ENCODE results near the gene BOK.
A peak's percentile ranks its signal among the peaks of the same experiment; 100 is the strongest.

BOK gene

DNA sequence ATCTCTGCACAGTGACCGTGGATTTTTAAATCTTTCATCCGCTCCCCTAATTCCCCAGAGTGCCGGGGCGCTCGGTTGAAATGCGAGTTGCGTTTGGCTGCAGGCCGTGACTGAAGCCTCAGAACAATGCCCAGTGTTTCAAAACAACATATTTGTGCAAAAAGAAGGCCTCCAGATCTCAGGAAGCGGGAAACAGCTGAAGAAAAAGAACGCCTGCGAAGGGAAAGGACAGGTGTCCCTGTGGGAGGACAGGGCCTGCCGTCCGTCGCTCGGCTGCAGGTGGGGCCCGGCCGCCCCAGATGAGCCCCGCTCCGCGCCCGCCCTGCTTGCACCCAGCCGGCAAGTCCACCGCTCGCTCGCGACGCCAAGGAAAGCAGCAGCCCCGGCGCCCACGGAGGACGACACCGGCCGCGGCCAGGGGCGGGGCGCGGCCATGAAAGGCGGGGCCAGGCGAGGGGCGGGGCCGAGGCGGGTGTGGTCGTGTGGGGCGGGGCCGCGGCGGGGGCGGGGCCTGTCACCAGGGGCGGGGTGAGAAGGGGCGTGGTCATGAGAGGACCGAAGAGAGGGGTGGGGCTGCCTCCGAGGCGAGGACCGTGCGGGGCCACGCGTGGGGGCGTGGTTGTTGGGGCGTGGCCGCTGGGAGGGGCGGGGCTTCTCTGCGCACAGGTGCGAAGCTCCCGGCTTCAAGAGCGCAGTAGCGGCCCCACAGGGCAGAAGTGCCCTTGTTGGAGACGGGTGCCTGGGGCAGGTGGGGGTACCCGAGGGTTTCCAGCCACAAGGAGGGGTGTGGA is 17.6 kb upstream of the BOK start:
- no peak overlapping the region for H3K27ac ChIP-seq (ENCODE audit: low read length)
- H3K4me3 ChIP-seq (ENCODE audit: low read depth in 1 of 2, low read length in 2 of 2): peak overlapping the region; percentile 39 to 58
- no peaks in the 10 kb centered on the region for H3K9me3 ChIP-seq (ENCODE audit: control insufficient read depth in 1 of 2, low read length in 2 of 2)
- H3K4me1 ChIP-seq (ENCODE audit: control insufficient read depth in 1 of 2, insufficient read depth in 2 of 2, low read length in 2 of 2): peaks cover 0 to 15% of the 10 kb centered on the region in 2 donors
- no peaks in the 10 kb centered on the region for H3K36me3 ChIP-seq (ENCODE audit: control insufficient read depth in 1 of 2, insufficient read depth in 2 of 2, low read length in 2 of 2)
- H3K27me3 ChIP-seq (ENCODE audit: low read depth, low read length): peaks cover 12% of the 10 kb centered on the region

DNA sequence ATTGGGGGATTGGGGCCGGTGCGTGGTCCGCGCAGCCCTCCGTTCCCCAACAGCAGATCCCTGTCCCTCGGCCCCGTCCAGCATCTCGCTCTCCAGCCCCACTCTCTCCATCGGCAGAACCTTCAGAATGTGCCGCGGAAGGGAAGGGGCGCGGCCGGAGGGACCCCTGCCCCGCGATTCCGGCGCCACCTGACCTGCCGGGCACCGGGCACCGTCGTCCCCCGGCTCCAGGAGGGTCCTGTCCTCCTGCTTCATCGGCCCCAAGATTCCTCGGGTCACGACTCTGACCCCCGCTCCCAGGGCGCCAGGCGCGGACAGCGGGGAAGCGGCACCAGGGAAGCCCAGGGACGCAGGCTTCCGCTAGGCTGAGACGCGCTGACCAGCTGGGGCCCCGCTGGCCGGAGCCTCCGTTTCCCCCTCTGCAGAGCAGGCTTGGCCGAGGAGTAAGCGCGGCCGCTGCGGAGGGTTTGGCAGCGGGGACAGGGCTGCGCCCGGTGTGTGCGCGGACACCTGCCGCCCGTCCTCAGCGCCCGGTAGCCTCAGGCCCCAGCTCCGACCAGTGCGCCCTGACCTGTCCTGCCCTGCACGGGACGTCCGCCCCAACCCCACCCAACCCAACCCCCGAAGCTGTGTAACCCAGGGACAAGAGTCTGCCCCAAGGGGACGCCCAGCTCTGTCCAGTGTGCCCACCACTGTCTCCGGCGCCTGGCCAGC is 16.8 kb upstream of the BOK start:
- H3K4me3 ChIP-seq (ENCODE audit: low read depth in 1 of 2, low read length in 2 of 2): peak overlapping the region in 1 of 2 donors; percentile 58

DNA sequence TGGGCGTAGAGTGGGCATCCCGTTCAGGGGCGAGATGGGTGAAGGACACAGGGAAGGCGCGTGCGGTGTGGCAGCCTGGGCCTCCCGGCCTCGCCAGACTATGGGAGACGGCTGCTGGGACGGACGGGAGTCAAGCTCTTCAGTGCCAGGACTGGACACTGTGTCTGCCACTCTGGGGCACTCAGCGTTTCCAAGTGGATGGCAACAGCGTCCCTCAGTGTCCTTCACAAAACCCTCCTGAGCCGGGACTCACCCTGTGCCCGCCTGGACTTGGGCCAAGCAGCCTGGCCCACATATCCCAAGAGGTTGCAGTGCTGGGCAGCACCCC is 16.3 kb upstream of the BOK start:
- Histone ChIP-seq H3K27ac (ENCODE audit: low read length) (no peak overlapping the region), H3K36me3 (ENCODE audit: control insufficient read depth in 1 of 2, insufficient read depth in 2 of 2, low read length in 2 of 2) (no peaks in the 10 kb centered on the region), H3K9me3 (ENCODE audit: control insufficient read depth in 1 of 2, low read length in 2 of 2) (no peaks in the 10 kb centered on the region), H3K27me3 (ENCODE audit: low read depth, low read length) (peaks cover 12% of the 10 kb centered on the region), H3K4me3 (ENCODE audit: low read depth in 1 of 2, low read length in 2 of 2) (no peak overlapping the region), H3K4me1 (ENCODE audit: control insufficient read depth in 1 of 2, insufficient read depth in 2 of 2, low read length in 2 of 2) (peaks cover 0 to 15% of the 10 kb centered on the region in 2 donors)

More for the DNA sequence above, 16.8 kb upstream of the BOK start:
- H3K4me1 ChIP-seq (ENCODE audit: control insufficient read depth in 1 of 2, insufficient read depth in 2 of 2, low read length in 2 of 2): peaks cover 0 to 15% of the 10 kb centered on the region in 2 donors
- no peaks in the 10 kb centered on the region for H3K9me3 ChIP-seq (ENCODE audit: control insufficient read depth in 1 of 2, low read length in 2 of 2)
- H3K36me3 ChIP-seq (ENCODE audit: control insufficient read depth in 1 of 2, insufficient read depth in 2 of 2, low read length in 2 of 2): no peaks in the 10 kb centered on the region
- H3K27ac ChIP-seq (ENCODE audit: low read length): no peak overlapping the region
- H3K27me3 ChIP-seq (ENCODE audit: low read depth, low read length): peaks cover 12% of the 10 kb centered on the region

DNA sequence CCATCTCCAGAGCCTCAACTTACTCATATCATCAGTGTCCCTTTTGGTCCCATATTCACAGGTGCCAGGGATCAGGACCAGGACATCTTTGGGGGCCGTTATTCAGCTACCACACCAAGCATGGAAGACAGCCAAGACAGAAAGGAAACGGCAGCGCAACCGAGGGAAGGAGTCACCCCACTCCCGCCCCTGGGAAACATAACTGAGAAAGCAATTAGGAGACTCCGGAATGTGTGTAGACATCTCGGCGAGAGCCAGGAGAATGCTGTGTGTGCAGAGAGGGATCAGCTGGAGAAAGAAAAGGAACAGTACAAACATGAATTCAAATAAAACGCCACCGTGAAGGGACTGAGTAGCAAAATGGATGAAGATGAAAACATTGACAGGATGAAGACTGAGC is 13.4 kb upstream of the BOK start:
- Histone ChIP-seq H3K27ac (ENCODE audit: low read length) (no peak overlapping the region), H3K9me3 (ENCODE audit: control insufficient read depth in 1 of 2, low read length in 2 of 2) (no peaks in the 10 kb centered on the region), H3K27me3 (ENCODE audit: low read depth, low read length) (peaks cover 9% of the 10 kb centered on the region), H3K36me3 (ENCODE audit: control insufficient read depth in 1 of 2, insufficient read depth in 2 of 2, low read length in 2 of 2) (no peaks in the 10 kb centered on the region), H3K4me3 (ENCODE audit: low read depth in 1 of 2, low read length in 2 of 2) (no peak overlapping the region), H3K4me1 (ENCODE audit: control insufficient read depth in 1 of 2, insufficient read depth in 2 of 2, low read length in 2 of 2) (peaks cover 0 to 16% of the 10 kb centered on the region in 2 donors)

DNA sequence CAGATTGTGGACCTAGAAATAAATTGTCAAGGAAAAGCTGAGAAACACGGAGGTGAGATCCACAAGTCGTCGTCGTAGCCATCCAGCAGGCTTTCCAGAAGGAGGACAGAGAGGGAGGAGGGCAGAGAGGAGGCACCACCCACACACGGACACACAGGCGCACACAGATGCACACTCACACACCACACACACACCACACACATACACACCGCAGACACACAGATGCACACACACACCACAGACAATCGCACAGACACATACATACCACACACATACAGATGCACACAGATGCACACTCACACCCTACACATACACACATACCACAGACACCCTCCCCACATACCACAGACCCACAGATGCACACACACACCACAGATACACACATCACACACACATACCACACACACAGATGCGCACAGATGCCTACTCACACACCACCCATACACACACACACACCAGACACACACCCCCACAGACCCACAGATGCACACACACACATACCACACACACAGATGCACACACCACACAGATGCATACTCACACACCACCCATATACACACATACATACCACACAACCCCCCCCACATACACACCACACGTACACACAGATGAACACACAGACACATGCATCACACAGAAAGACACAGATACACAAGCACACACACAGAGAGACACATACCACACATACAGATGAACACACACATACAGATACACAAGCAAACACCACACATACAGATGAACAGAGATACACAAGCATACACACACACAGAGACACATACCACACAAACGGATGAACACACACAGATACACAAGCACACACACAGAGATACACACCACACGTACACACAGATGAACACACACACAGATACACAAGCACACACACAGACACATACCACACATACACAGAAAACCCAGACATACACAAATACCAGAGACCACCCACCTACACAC is 12.7 kb upstream of the BOK start:
- Histone ChIP-seq H3K27ac (ENCODE audit: low read length) (no peak overlapping the region), H3K4me3 (ENCODE audit: low read depth in 1 of 2, low read length in 2 of 2) (no peak overlapping the region), H3K36me3 (ENCODE audit: control insufficient read depth in 1 of 2, insufficient read depth in 2 of 2, low read length in 2 of 2) (no peaks in the 10 kb centered on the region), H3K27me3 (ENCODE audit: low read depth, low read length) (peaks cover 9% of the 10 kb centered on the region), H3K9me3 (ENCODE audit: control insufficient read depth in 1 of 2, low read length in 2 of 2) (no peaks in the 10 kb centered on the region), H3K4me1 (ENCODE audit: control insufficient read depth in 1 of 2, insufficient read depth in 2 of 2, low read length in 2 of 2) (peaks cover 0 to 18% of the 10 kb centered on the region in 2 donors)

DNA sequence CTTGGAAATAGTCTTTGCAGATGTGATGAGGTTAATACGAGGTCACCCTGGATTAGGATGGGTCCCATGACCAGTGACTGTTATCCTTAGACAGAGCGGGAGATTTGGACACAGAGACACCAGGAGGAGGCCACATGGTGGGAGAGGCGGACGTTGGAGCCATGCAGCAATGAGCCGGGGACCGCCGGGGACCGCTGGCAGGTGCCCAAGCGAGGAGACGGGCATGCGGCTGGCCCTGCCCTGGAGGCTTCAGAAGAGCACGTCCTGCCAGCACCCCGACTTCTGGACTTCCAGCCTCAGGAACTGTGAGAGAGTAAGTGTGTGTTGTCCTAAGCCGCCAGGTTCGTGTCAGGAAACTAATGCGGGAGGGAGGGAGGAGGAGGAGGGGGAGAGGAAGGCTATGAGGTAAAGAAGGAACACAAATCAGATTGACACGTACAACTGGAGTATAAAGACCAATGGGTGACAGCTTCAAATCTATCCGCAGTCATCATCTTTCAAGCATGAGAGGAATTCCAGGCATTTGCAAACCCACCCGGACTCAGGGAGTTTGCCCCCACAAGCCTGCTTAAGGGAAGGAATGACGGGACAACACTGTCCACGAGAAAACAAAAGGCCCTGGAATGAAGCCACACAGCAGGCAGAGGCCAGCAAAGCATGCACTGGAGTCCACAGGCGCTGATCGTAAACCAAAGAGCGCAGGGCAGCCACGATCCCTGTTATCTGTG is 11.6 kb upstream of the BOK start:
- H3K9me3 ChIP-seq (ENCODE audit: control insufficient read depth in 1 of 2, low read length in 2 of 2): no peaks in the 10 kb centered on the region
- H3K4me1 ChIP-seq (ENCODE audit: control insufficient read depth in 1 of 2, insufficient read depth in 2 of 2, low read length in 2 of 2): peaks cover 0 to 10% of the 10 kb centered on the region in 2 donors
- H3K27me3 ChIP-seq (ENCODE audit: low read depth, low read length): peaks cover 3% of the 10 kb centered on the region
- no peak overlapping the region for H3K27ac ChIP-seq (ENCODE audit: low read length)
- no peak overlapping the region for H3K4me3 ChIP-seq (ENCODE audit: low read depth in 1 of 2, low read length in 2 of 2)
- no peaks in the 10 kb centered on the region for H3K36me3 ChIP-seq (ENCODE audit: control insufficient read depth in 1 of 2, insufficient read depth in 2 of 2, low read length in 2 of 2)

DNA sequence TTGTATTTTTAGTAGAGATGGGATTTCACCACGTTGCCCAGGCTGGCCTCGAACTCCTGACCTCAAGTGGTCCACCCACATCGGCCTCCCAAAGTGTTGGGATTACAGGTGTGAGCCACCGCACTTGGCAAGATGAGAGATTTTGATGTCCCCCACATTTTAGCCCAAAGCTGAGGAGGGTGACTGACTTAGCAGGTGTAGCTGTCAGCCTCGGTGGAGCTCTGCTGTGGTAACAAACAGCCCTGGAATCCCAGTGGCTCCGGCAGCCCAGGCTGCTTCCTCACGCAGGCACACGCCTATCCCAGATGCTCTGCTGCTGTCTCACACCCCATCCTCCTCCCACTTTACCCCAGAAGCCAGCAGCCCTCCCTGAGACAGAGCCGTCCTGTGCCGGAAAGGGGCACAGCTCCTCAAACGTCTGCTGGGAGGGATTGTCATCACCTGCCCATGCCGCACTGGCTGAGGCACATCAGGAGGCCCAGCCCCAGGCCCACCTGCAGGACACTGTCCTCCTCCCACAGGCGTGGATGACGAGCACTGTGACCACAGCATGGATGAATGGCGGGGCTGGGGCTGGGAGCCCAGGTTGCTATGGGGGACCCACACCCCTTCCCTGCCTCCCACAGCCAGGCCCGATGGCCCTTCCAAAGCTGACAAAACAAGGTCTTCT is 10.6 kb upstream of the BOK start:
- no peak overlapping the region for H3K4me3 ChIP-seq (ENCODE audit: low read depth in 1 of 2, low read length in 2 of 2)
- H3K4me1 ChIP-seq (ENCODE audit: control insufficient read depth in 1 of 2, insufficient read depth in 2 of 2, low read length in 2 of 2): peaks cover 0 to 10% of the 10 kb centered on the region in 2 donors
- no peak overlapping the region for H3K27ac ChIP-seq (ENCODE audit: low read length)
- no peaks in the 10 kb centered on the region for H3K9me3 ChIP-seq (ENCODE audit: control insufficient read depth in 1 of 2, low read length in 2 of 2)
- H3K27me3 ChIP-seq (ENCODE audit: low read depth, low read length): no peaks in the 10 kb centered on the region
- no peaks in the 10 kb centered on the region for H3K36me3 ChIP-seq (ENCODE audit: control insufficient read depth in 1 of 2, insufficient read depth in 2 of 2, low read length in 2 of 2)

DNA sequence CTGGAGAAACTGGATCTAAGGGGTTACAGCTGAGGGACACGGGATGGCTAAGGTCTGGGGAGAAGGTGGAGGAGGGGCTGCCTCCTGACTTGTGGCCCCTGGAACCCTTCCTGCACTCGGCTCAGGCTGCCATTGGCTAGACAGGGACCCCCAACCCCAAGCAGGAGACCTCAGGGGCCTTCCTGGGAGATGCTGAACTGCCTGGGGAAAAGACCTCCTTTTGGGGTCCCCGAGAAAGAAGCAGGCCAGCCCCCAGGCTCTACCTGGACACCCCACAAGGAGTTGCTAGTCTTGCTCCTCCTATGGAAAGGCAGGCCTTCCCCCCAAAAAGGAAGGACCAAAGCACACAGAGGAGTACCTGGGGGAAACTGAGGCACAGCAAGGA is 10.1 kb upstream of the BOK start:
- peaks cover 0 to 10% of the 10 kb centered on the region in 2 donors for H3K4me1 ChIP-seq (ENCODE audit: control insufficient read depth in 1 of 2, insufficient read depth in 2 of 2, low read length in 2 of 2)
- H3K27me3 ChIP-seq (ENCODE audit: low read depth, low read length): no peaks in the 10 kb centered on the region
- no peak overlapping the region for H3K4me3 ChIP-seq (ENCODE audit: low read depth in 1 of 2, low read length in 2 of 2)
- H3K9me3 ChIP-seq (ENCODE audit: control insufficient read depth in 1 of 2, low read length in 2 of 2): no peaks in the 10 kb centered on the region
- H3K36me3 ChIP-seq (ENCODE audit: control insufficient read depth in 1 of 2, insufficient read depth in 2 of 2, low read length in 2 of 2): no peaks in the 10 kb centered on the region
- H3K27ac ChIP-seq (ENCODE audit: low read length): no peak overlapping the region

DNA sequence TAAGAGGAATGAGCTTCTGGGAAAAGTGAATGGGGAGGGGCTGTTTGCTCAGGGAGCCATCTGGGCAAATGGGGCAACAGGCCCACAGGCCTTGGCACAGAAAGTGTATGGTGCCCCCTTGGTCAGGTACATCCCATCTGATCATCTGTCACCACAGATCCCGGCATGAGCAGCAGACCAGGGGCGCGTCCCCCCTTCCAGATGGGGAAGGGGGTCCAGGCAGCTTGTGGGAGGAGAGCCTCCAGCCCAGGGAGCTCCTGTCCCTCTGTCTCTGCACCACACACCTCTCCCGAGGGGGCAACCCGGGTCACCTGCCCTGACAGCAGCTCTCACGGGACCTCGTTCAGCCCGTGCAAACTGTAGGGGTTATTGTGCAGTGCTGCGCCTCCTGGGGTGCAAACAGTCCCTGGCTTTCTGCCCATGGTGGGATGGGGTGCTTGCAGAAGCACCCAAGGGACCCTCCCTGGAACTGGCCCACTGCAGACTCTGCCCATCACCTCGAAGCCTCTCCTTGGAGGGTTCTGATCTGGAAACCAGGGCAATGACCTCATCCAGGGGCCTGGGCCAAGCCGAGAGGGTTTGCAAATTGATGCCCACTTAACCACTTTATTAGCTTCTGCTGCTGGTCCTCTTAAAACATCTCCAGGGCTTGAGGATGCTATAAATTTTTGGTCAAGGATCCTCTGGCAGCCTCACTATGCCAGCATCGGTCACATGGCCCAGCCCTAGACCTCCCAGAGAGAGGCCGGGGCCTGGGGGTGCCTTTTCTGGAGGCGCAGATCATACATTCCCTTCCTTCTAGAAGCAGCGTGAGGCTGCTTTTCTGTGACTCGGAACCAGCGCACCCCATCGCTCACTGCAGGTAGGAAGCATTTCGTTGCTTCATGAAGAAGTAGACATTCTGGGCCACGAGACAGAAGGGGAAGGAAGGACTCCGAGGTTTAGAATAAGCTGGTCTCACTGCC is 7.6 kb upstream of the BOK start:
- no peak overlapping the region for H3K27ac ChIP-seq (ENCODE audit: low read length)
- peaks cover 0 to 10% of the 10 kb centered on the region in 2 donors for H3K4me1 ChIP-seq (ENCODE audit: control insufficient read depth in 1 of 2, insufficient read depth in 2 of 2, low read length in 2 of 2)
- H3K36me3 ChIP-seq (ENCODE audit: control insufficient read depth in 1 of 2, insufficient read depth in 2 of 2, low read length in 2 of 2): no peaks in the 10 kb centered on the region
- H3K4me3 ChIP-seq (ENCODE audit: low read depth in 1 of 2, low read length in 2 of 2): no peak overlapping the region
- H3K27me3 ChIP-seq (ENCODE audit: low read depth, low read length): no peaks in the 10 kb centered on the region
- H3K9me3 ChIP-seq (ENCODE audit: control insufficient read depth in 1 of 2, low read length in 2 of 2): peaks cover 0 to 4% of the 10 kb centered on the region in 2 donors

Data from muscle layer of duodenum (tissue), 2 donors.